HG02885 (cell line): ENCODE measurements around the gene CD300LF.

Experiments
- ATAC-seq: cut with Tn5 transposase; IDR thresholded peaks from one replicate; pipeline ENCODE4 v1.9.1; 2021; ENCODE audit warnings: mild to moderate bottlenecking; ENCODE audit not compliant: unreplicated experiment, poor library complexity

The CD300LF gene

DNA sequence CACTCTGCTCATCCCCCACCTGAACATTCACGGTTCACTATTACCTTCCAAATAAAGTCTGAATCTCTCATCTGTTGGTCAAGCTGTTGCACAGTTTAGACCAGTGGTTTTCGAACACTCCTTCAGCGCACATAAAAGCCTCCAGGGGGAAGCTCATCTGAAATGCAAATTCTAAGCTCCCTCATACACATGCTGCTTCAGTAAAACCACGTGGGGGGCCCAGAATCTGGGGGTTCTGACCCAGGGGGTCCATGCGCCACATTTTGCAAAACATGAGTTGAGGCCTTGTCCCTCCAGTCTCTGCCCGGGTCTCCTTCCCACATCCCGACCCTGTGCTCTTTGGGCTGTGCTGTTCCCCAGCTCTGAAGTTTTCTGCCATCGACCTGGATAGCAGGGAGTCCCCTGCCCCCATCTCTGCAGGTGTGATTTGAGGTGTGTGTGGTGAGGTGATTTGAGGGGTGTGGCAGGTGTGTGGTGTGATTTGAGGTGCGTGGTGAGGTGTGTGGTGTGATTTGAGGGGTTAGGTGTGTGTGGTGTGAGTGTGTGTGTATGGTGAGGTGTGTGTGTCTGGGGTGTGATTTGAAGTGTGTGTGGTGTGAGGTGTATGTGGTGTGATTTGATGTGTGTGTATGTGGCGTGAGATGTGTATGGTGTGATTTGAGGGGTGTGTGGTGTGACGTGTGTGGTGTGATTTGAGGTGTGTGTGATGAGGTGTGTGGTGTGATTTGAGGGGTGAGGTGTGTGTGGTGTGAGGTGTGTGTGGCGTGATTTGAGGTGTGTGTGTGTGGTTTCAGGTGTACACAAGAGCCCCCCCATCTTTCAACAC lies 19.5 kb upstream of the CD300LF start:
- no peak for ATAC-seq

DNA sequence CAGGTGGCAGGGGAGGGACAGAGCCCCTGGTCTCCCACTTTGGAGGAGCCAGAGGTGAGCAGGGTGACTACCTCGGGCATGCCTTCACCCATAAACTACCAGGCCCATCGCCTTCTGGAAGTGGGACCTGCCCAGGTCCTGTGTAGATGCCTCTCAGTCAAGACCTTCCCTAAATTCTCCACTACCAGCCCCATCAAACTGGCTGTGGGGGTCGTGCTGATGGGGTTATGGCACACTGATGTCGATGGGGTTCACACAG lies 18.6 kb upstream of the CD300LF start:
- ATAC-seq: no peak

DNA sequence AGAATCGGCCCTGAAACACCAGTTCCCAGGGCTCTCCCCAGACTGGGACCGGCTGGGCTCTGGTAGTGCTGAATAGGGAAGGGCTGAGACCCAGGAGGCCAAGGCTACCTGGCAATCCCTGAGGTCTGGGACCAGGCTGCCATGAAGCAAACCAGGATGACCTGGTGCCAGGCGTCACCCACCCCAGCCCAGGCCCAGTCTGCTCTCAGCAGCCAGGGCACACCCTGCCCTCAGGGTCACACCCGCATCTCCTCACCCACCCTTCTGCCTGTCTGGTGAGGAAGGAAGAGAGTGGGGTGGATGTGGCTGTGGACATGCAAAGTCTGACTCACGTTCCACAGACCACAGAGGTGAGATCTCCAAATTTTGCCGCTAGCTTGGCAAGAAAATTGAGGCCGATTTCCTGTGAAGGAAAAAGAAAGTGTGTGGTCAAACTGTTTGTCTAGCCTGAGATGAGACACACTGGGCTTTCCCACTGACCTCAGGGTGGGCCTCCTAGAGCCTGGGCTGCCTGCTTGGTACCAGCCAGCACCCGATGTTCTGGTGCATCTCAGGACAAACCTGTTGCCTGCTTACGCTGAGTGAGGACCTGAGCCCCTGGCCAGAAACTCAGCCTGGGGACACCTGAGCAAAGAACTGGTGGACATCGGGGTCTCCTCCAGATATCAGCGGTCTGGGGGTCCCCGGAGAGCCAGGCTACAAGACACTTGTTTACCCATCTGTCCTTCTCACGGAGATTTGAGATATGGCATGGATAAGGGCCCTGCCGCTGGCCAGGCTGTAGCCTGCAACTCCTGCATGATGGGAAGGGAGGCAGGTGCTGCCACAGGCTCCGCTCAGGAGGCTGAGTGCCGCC lies 18.0 kb upstream of the CD300LF start:
- no peak for ATAC-seq

DNA sequence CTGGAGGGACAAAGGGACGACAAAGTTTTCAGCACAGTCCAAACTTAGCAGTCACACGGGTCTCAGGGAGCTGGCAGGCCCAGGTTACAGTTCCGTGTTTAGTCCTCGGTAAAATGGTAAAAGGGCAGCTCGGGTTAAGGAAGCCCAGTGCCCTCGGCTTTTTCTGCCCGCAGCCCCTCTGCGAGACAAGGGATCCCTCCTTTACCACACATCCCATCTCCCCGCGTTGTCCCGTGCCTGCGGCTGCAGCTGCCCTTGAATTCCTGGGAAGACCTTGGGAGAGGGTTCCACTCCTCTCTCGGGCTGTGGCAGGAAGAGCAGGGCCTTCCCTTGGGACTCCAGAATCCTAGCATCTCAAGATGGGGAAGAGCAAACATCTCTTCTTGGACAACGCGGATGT lies 17.1 kb upstream of the CD300LF start:
- ATAC-seq: no peak

DNA sequence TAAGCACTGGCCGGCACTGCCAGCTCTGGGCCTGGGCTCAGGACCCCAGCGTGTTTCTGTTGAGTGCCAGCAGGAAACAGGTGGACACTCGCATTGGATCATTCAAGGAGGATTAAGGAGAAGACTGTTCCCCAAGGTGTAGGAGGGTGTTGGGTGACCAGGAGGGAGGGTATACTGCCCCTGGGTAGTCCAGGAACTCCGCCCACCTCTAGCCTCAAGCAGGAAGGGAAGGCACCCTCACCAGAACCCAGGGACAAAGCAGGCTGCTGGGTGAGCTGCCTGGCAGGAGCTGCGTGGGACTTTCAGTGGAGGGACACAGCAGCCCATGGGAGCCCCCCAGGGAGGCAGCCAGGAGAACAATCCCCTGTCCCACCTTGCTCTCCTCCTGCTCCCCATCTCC lies 16.6 kb upstream of the CD300LF start:
- no peak for ATAC-seq

DNA sequence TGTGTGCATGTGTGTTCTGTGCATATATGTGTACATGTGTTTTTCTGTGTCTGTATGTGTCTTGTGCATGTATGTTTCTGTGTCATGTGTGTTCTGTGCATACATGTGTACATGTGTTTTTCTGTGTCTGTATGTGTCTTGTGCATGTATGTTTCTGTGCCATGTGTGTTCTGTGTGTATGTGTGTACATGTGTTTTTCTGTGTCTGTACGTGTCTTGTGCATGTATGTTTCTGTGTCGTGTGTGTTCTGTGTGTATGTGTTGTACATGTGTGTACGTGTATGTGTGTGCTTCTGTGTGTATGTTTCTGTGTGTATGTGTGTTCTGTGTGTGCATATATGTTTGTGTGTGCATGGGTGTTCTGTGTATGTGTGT lies 16.0 kb upstream of the CD300LF start:
- no peak for ATAC-seq

DNA sequence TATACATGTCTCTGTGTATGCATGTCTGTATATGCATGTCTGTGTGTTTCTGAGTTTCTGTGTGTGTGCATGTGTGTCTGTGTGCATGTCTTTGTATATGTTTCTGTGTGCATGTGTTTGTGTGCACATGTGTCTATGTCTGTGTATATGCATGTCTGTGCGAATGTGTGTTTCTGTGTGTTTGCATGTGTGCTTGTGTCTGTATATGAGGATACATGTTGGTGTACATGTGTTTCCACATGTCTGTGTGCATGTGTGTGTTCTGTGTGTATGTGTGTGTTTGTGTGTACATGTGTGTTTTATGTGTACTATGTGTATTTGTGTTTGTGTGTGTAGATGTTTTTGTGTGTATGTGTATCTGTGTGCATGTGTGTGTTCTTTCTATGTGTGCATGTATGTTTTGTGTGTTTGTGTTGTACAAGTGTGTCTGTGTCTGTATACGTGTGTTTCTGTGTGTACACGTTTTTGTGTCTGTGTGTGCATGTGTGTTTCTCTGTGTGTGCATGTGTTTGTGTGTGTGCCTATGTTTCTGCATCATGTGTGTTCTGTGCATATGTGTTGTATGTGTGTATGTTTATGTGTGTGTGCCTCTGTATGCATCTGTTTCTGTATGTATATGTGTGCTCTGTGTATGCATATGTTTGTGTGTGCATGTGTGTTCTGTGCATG lies 15.4 kb upstream of the CD300LF start:
- no peak for ATAC-seq

DNA sequence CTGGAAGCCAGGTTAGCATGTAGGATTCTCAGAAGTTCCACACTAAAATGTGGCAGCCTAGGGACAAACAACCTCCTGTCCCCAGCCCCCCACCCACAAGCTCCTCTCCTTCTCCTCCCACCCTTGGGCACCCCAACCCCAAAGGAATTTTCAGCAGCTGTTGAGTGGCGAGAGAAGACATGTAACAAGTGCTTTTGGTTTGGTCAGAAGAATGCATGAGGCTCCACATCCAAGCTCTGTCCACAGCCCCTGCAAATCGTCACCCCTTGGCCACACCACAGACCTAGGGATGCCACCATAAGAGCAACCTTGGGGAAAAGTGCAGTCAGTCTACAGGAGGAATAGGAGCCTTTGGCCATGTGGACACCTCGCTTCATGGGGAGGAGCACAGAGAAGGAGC lies 12.4 kb upstream of the CD300LF start:
- no peak for ATAC-seq

DNA sequence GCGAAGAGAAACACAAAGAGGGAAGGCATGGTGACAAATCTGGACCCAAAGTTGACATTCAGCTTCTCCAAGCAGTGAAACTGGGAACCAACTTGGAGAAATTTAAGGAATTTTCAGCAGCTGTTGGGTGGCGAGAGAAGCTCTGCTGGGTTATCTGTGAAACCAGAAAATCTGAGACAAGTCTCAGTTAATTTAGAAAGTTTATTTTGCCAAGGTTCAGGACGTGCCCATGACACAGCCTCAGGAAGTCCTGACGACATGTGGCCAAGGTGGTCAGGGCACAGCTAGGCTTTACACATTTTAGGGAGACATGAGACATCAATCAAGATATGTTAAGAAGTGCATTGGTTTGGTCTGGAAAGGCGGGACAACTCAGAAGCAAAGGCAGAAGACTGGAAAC lies 11.2 kb upstream of the CD300LF start:
- no peak for ATAC-seq

DNA sequence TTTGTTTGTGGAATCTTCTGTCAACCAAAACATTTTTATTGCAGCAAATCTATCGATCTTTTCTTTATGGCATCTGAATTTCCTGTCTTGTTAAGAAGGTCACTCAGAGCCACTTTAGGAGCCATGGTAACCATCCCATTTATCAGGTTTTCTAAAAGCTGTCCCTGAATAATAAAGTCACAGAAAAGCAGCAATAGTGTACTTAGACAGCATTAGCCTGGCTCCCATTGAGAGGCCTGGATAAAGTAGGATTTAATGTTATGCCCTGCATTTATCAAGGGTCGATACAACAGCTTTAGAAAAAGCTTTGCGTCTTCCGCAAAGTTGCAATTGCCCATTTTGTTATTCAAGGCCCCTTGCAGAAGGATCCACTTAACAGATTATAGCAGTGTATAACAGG lies 10.1 kb upstream of the CD300LF start:
- no peak for ATAC-seq

DNA sequence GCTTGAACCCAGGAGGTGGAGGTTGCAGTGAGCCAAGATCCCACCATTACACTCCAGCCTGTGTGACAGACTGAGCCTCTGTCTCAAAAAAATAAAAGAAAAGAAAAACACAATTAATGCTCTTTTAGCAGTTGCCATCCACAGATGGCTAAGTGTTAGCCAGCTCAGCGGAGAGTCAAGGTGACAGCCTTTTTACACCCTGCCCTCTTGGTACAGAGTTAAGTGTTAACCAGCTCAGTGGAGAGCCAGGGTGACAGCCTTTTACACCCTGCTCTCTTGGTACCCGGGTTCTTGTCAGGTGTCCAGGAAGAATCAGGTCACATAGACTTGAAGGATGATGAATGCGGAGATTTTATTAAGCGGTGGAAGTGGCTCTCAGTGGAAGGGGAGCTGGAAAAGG lies 7.8 kb upstream of the CD300LF start:
- ATAC-seq: no peak

DNA sequence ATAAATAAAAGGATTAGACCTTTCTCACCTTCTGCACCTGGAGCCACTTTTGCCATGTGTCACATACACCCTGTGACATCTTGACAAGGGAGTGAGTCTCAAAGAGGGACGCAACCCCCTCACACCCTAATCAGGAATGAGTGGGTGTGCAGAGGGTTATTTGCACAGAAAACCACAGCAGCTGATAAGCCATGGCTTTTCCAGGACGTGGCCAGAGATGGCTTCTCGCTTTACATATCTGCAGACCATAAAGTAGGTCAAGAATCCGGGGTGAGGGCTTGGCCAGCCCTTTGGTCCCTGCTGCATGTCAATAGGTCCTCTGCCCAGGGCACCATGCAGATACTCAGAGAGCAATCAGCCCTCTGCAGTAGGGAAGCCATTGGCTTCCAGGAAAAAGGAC lies 2.4 kb upstream of the CD300LF start:
- ATAC-seq: no peak

DNA sequence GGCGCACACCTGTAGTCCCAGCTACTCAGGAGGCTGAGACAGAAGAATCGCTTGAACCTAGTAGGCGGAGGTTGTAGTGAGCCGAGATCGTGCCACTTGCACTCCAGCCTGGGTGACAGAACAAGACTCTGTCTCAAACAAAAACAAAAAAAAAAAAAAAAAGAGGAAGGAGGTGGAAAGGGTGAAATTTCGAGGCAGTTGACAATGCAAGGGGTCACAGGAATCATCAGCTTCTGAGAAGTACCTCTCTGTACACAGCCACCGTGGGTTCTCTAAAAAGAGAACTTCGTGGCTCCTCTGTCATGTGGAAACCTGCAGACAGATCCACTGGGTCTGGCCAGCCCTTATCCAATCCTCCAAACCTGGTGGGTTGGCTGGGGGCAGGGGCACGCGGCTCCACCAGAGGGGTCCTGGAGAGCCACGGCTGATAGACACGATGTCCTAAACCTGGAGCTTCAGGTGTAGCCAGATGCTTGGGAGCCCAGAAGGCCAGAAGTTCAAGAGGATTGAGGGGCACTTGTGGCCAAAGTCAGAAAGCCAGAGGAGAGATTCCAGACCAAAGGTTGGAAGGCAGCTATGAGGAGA lies 540 bp upstream of the CD300LF start:
- no peak for ATAC-seq

DNA sequence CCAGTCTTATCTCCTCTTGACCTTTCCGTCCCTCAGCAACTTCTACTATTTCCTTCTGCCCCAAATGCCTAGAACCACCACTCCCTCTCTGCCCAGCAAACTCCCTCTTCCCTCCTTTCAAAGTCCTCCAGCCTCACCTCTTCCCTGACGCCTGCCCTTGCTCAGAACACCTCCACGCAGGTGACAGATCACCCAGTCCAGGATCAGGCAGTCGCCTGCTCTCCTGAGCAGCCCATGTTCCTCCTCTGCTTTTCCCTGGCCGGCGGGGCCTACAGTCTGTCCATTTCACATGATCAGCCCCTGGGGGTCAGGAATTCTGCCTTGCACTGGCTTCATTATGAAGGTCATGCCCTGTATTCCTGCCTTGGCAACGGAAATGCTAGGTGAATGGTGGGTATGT lies 422 bp downstream of the CD300LF start:
- ATAC-seq: no peak

DNA sequence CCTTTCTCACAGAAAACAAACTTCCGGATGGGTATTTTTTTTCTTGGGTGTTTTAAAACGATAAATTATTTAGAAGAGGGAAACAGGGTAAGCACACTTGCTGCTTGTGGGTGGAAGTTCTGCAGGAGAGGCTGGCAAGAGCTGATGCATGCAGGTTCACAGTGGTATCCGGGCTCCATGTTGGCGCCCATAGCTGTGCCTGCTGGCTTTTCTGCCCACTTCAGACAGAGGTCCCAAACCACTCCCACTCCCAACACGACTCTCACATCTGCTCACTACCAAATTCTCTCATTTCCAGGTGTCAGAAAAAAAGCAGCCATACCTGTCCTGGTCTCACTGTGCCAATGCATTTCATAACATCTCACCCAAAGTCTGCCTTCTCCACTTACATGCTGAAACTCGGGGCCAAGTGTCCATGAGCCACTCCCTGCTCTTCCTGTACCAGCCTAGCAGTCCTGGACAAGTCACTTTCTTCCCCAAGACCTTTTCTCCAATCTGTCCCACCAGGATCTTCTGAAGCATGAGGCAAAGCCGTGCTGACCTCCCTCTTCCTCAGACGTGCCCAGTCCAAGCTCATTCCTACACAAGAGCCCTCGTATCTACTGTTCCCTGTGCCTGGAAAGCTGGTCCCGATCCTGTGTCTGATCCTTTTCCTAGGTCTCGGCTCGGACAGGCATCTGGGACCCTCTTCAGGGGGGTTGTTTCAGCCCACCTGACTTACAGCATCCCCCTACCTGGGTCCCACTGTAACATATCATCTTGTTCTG lies 1.5 kb downstream of the CD300LF start:
- no peak for ATAC-seq

DNA sequence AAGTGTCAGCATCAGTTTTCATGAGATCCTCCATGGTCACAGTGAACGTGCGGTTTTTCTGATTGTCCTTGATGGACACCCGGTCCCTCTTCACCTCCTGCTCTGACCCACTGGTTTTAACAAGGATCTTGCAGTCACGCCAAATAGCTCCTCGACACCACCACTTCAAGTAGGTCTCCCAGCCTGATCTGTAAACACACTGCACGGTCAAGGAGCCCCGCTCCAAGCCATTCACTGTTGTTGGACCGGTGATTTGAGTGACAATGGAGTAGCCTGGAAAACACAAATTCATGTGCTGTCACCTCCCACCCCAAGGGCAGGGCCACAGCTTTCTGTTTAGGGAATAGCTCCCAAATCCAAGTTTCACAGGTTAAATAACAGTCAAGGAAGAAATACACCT lies 8.2 kb downstream of the CD300LF start:
- no peak for ATAC-seq

DNA sequence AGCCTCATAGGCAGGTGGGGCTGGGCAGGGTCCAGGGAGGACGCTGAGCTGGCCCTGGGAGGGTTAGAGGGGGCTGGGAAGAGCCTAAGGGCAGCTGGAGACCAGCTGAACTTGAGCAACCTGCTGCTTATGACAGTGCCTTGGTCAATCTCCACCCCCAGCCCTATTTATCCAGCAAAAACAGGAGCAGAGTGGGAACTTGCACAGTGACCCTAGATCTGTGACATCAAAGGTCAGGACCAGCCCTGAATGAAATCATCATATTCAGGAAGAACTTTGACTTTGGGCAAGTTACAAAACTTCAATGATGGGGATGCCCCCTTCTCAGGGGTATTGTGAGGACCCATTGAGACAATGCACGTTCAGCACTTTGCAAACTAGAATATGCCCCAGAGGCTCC lies 9.4 kb downstream of the CD300LF start:
- ATAC-seq: no peak

DNA sequence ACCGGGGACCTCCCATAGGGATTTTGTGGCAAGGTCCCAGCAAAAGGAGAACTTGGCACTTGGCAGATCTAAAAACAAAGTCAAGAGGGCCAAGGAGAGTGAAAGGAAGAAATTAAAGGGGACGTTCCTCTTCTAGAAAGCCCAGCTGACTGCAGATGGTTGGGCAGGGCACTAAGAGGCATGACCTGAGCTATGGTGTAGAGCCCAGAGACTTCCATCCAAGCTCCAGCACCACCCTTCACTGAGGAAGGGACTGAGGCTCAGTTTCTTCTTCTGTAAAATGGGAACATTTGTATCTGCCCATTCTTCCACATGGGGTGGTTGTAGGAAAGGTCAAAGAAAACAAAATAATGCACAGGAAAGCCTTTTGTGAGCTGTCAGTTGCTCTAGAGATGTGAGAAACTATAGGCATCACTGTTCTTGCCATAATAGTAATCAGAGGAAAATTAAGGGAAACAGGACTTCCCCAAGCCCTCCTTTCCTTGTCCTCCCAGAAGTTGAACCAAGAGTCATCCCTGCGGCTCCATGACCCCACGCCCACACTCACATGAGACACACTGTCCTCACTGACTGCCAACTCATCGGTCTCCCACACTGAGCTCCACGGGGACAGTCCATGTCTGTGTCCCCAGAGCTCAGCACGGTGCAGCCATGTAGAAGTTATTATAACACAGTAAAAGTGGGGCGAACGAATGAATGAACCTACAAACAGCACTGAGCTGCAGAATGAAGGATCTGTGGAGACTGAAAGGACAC lies 10.4 kb downstream of the CD300LF start:
- no peak for ATAC-seq

DNA sequence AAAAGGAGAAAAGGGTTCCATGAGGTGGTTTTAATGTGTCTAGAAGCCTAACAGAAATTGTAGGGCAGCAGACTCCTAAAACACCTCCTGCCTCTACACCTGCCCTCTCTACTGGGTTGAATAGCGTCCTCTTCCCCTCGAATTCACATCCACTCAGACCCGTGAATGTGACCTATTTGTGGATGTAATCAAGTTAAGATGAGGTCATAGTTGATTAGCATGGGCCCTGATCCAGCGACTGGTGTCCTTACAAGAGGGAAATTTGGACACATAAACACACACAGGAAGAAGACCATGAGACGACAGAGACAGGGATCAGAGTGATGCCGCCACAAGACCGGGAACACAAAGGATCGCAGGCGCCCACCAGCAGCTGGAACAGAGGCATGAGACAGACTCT lies 13.5 kb downstream of the CD300LF start:
- ATAC-seq: no peak

DNA sequence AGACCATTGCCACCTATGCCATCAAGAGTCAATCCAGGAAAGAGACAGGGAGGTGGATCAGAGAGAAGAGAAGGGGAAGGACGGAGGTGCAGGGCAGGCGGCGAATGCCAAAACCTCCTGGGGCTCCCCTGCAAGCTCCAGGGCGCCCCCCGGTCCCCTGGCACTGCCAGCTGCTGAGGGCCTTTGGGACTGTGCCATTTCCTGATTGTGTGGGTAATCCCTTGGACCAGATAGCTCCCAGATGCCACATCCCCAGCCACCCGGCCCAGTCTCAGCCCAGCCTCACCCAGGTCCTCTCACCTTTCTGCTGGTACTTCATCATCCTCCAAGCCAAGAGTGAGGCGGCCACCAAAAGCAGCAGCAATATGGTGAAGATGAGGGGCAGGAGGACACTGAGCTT lies 14.7 kb downstream of the CD300LF start:
- ATAC-seq: no peak
